Esophagus squamous epithelium (tissue), 5 donors: ENCODE data around the gene UBTD1. TPM values are rescaled to one million over a fixed set of nuclear protein-coding genes. Genes with fewer than 3 reads are reported as not detected.

Experiments used
- DNase-seq: peaks from one replicate; lab custom pipeline; 2025; lab: John Stamatoyannopoulos, UW
- H3K27ac ChIP-seq, 4 donors: fragments of 200-600 bp; sonication (generic); one replicate each; pipeline ENCODE4 v1.5.1; 2016 to 2019; ENCODE audit warnings: mild to moderate bottlenecking in 1 of 4
- H3K27me3 ChIP-seq, 4 donors: fragments of 200-600 bp; sonication (generic); 1 replicate in 3 of 4; 2 replicates in 1 of 4; pipeline versions ENCODE4 v1.5.1 to v1.6.0; 2017 to 2021; ENCODE audit warnings: antibody characterized with exemption in 1 of 4
- H3K36me3 ChIP-seq, 3 donors: fragments of 200-600 bp; sonication (generic); one replicate each; pipeline ENCODE4 v1.5.1; 2016 to 2019
- H3K4me1 ChIP-seq, 3 donors: fragments of 200-600 bp; sonication (generic); one replicate each; pipeline ENCODE4 v1.5.1; 2017 to 2019
- H3K4me3 ChIP-seq, 4 donors: fragments of 200-600 bp; sonication (generic); 1 replicate in 3 of 4; 2 replicates in 1 of 4; pipeline ENCODE4 v1.5.1; 2016 to 2019; ENCODE audit warnings: mild to moderate bottlenecking in 2 of 4, moderate library complexity in 1 of 4
- H3K9me3 ChIP-seq, 3 donors: fragments of 200-600 bp; sonication (generic); one replicate each; pipeline ENCODE4 v1.5.1; 2016 to 2019
- CTCF ChIP-seq, 6 experiments: fragments of 450-650 bp in 4 of 6; fragments of 200-600 bp in 2 of 6; sonication (generic) in 2 of 6; IDR thresholded peaks; one replicate each; pipeline ENCODE4 v1.5.1; 2016 to 2019; ENCODE audit warnings: antibody characterized with exemption in 6 of 6, mild to moderate bottlenecking in 4 of 6, moderate library complexity in 4 of 6
- POLR2A ChIP-seq, 4 donors: fragments of 450-650 bp; IDR thresholded peaks; one replicate each; pipeline ENCODE4 v1.6.1; 2017; ENCODE audit warnings: antibody characterized with exemption in 4 of 4, mild to moderate bottlenecking in 4 of 4, moderate library complexity in 3 of 4
- WGBS, 2 donors: methylation state at CpG; one replicate each; pipeline ENCODE4 v1.1.5; 2018; 5-methylcytosine and 5-hydroxymethylcytosine counted together
- intact Hi-C: fragments of 100-400 bp; cut with DNase I; formaldehyde crosslinking; loops from one replicate; pipeline ENCODE4 v1.15.0; 2022
- total RNA-seq, 4 donors: library from RNA; depleted of rRNA; stranded (reverse); fragments of >200 nt; gene quantifications; one replicate each; pipeline ENCODE4 v1.1.0, GENCODE V29; 2016
- donor health status: DM: yes; HTN: yes; CAD: no.

Gene UBTD1
- total RNA-seq, 4 donors from 2014 or later, result 4.3 to 8.5 (median 5.8) TPM

GRCh38 chr10:97597778-97598177 lies 99.1 kb downstream of the UBTD1 start:
- intact Hi-C loops, result no loop called here
- Histone ChIP-seq H3K4me3 (no peak overlapping the region), H3K27me3 (no peaks in the 10 kb centered on the region), H3K9me3 (no peaks in the 10 kb centered on the region), H3K27ac (peak overlapping the region in 2 of 4 donors; percentile 82 to 83), H3K4me1 (peaks cover 0 to 17% (median 10%) of the 10 kb centered on the region in 3 donors), H3K36me3 (no peaks in the 10 kb centered on the region)
- no peak for TF ChIP-seq CTCF (IDR thresholded peaks at IDR 0.05)
- TF ChIP-seq POLR2A (IDR thresholded peaks at IDR 0.05), result no peak
- DNase-seq, result no peak
- WGBS, 2 donors, result 76 to 100% methylated on average over 2 of the region's 2 CpGs

DNA sequence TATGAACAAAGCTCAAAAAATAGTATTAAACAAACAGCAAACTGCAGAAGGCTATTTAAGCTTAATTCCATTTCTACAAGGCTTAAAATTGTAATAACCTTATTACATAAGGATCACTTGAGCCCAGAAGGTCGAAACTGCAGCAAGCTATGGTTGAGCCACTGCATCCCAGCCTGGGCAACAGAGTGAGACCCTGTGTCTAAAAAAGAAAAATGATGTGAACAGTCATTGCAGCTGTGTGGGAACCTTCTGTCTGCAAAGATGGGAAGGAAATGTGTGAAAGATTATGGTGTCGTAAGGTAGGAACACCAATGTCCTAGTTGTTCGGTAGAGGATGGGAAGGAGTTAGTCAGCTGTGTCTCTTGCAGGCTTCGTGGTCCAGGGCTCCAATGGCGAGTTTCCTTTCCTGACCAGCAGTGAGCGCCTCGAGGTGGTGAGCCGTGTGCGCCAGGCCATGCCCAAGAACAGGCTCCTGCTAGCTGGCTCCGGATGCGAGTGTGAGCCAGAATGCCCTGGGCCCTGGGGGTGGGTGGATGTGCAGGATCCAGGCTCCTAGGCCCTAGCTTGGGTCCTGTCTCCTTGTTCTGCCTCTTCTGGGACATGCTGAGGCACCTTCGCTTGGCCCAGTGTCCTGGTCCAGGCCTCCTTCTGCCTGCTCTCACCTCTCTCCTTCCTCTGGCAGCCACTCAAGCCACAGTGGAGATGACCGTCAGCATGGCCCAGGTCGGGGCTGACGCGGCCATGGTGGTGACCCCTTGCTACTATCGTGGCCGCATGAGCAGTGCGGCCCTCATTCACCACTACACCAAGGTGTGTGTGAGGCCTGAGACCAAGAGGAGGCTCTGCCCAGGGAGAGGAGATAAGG lies 99.9 kb downstream of the UBTD1 start:
- Histone ChIP-seq H3K36me3 (no peaks in the 10 kb centered on the region), H3K4me3 (no peak overlapping the region), H3K9me3 (no peaks in the 10 kb centered on the region), H3K27me3 (no peaks in the 10 kb centered on the region), H3K4me1 (peaks cover 0 to 17% (median 10%) of the 10 kb centered on the region in 3 donors), H3K27ac (no peak overlapping the region)
- intact Hi-C loops, result no loop called here
- WGBS, 2 donors, result 85 to 90% methylated on average over 14 of the region's 19 CpGs
- no peak for DNase-seq
- TF ChIP-seq POLR2A (IDR thresholded peaks at IDR 0.05) (no peak), CTCF (IDR thresholded peaks at IDR 0.05) (no peak)

DNA sequence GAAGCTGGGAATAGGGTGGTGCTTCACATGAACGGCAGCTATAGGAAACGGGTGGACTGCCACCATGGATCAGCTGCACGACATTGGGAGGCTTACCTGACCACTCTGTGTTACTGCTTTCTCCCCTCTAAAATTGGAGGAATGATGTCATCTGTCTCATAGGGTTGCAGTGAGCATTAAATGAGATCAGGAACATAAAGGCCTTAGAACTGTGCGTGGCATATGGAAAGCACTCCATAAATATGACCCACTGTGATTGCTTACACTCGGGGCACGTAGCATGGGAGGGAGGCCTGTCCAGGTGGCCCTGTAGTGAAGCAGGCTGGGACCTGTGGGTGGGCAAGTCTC lies 100.5 kb downstream of the UBTD1 start:
- no peaks in the 10 kb centered on the region for H3K36me3 ChIP-seq
- TF ChIP-seq POLR2A (IDR thresholded peaks at IDR 0.05), result no peak
- TF ChIP-seq CTCF (IDR thresholded peaks at IDR 0.05), result no peak
- no peaks in the 10 kb centered on the region for H3K9me3 ChIP-seq
- no peak overlapping the region for H3K4me3 ChIP-seq
- no peak overlapping the region for H3K27ac ChIP-seq
- H3K27me3 ChIP-seq, result no peaks in the 10 kb centered on the region
- H3K4me1 ChIP-seq, result peaks cover 0 to 17% (median 10%) of the 10 kb centered on the region in 3 donors
- 84 to 94% methylated on average over 5 to 6 of the region's 6 CpGs for WGBS, 2 donors
- intact Hi-C loops, result no loop called here
- DNase-seq, result no peak

- WGBS, 2 donors, result 100% methylated on average over 1 of the region's 1 CpG; no CpG with 5 or more reads in 1 of the 2 donors
- no peak for TF ChIP-seq CTCF (IDR thresholded peaks at IDR 0.05)
- no peak for TF ChIP-seq POLR2A (IDR thresholded peaks at IDR 0.05)
- Histone ChIP-seq H3K27ac (no peak overlapping the region), H3K4me3 (no peak overlapping the region), H3K9me3 (no peaks in the 10 kb centered on the region), H3K27me3 (no peaks in the 10 kb centered on the region), H3K4me1 (peaks cover 0 to 15% (median 9%) of the 10 kb centered on the region in 3 donors), H3K36me3 (no peaks in the 10 kb centered on the region)
- intact Hi-C loops, result no loop called here
- no peak for DNase-seq
Measured at GRCh38 chr10:97600616-97601015, 101.9 kb downstream of the UBTD1 start.
